Hepatic stellate cell (primary cell): ENCODE data around the gene GALE.
"Not testable (repeated sequence)": the region's sequence is repeated elsewhere in the genome, so short reads cannot be mapped to it uniquely, and the experiment has no call there.

Experiments used
- DNase-seq: peaks from one replicate; pipeline ENCODE4 v3.0.0; 2011; ENCODE audit warnings: low spot score

GALE gene

GRCh38 chr1:23809751-23810171 is 9.2 kb upstream of the GALE start:
- DNase-seq, result peak; percentile 72

- no peak for DNase-seq
Observed at GRCh38 chr1:23807453-23807852, 6.9 kb upstream of the GALE start.

- no peak for DNase-seq
Observed at GRCh38 chr1:23806280-23806679, 5.7 kb upstream of the GALE start.

GRCh38 chr1:23805025-23805424 is 4.5 kb upstream of the GALE start:
- no peak for DNase-seq

GRCh38 chr1:23804183-23804835 is 3.8 kb upstream of the GALE start:
- DNase-seq, result no peak

- no peak for DNase-seq
Observed at GRCh38 chr1:23803674-23804073, 3.1 kb upstream of the GALE start.

GRCh38 chr1:23802809-23803342 is 2.3 kb upstream of the GALE start:
- DNase-seq, result not testable (repeated sequence)

GRCh38 chr1:23801876-23802275 is 1.3 kb upstream of the GALE start:
- DNase-seq, result no peak

GRCh38 chr1:23801338-23801748 is 789 bp upstream of the GALE start:
- no peak for DNase-seq

- DNase-seq, result peak; percentile 47
Observed at GRCh38 chr1:23799570-23800399, 769 bp downstream of the GALE start.

GRCh38 chr1:23799255-23799569 is 1.3 kb downstream of the GALE start:
- no peak for DNase-seq

GRCh38 chr1:23798662-23799142 is 1.9 kb downstream of the GALE start:
- DNase-seq, result no peak

- no peak for DNase-seq
Observed at GRCh38 chr1:23797478-23798448, 2.8 kb downstream of the GALE start.

GRCh38 chr1:23796466-23797271 is 3.9 kb downstream of the GALE start:
- DNase-seq, result no peak

GRCh38 chr1:23795676-23796465 is 4.7 kb downstream of the GALE start:
- no peak for DNase-seq

GRCh38 chr1:23794732-23795182 is 5.8 kb downstream of the GALE start:
- DNase-seq, result not testable (repeated sequence)

GRCh38 chr1:23793861-23794731 is 6.5 kb downstream of the GALE start:
- DNase-seq, result no peak

GRCh38 chr1:23793018-23793781 is 7.4 kb downstream of the GALE start:
- no peak for DNase-seq
